Panc1 (cell line): ENCODE data around the gene GRM2. TPM values are rescaled to one million over a fixed set of nuclear protein-coding genes. Genes with fewer than 3 reads are reported as not detected.

Experiments used
- ATAC-seq: fragments of 200-7000 bp; cut with Tn5 transposase; 2 replicates; pipeline ENCODE4 v1.9.1; 2020; ENCODE audit warnings: mild to moderate bottlenecking, moderate library complexity
- BruUV-seq: library from RNA; stranded (reverse); fragments of 400-500 nt; replicated peaks from 2 replicates; lab custom pipeline; 2021; lab: Mats Ljungman, UMichigan
- CTCF ChIA-PET: fragments of 300-600 bp; sonication (Branson Sonifier 250); formaldehyde crosslinking; loops from one replicate; lab custom pipeline; 2022; ENCODE audit warnings: antibody characterized with exemption; lab: Charles Lee
- POLR2A ChIA-PET: fragments of 300-600 bp; sonication (Branson Sonifier 250); formaldehyde crosslinking; loops from one replicate; lab custom pipeline; 2022; ENCODE audit warnings: antibody characterized with exemption; lab: Charles Lee
- DNase-seq: peaks from one replicate; pipeline ENCODE4 v3.0.0-alpha.2; 2010; ENCODE audit warnings: low read depth, low spot score
- H3K27ac ChIP-seq: 2 replicates; pipeline ENCODE4 v1.5.1; 2011; ENCODE audit warnings: mild to moderate bottlenecking, low read length, inconsistent platforms
- H3K27me3 ChIP-seq: fragments of 200-500 bp; sonication (Bioruptor generic); 2 replicates; pipeline ENCODE4 v1.6.0; 2014; ENCODE audit warnings: low read length, inconsistent platforms; ENCODE audit not compliant: control insufficient read depth, insufficient read depth
- H3K36me3 ChIP-seq: fragments of 200-500 bp; sonication (Bioruptor generic); 2 replicates; pipeline ENCODE4 v1.5.1; 2014; ENCODE audit warnings: inconsistent platforms, mild to moderate bottlenecking, low read length, moderate library complexity; ENCODE audit not compliant: control insufficient read depth, insufficient read depth
- H3K4me1 ChIP-seq: 2 replicates; pipeline ENCODE4 v1.5.1; 2011; ENCODE audit warnings: inconsistent platforms, mild to moderate bottlenecking, low read length, moderate library complexity; ENCODE audit not compliant: control insufficient read depth, insufficient read depth
- H3K4me3 ChIP-seq, 2 experiments: 2 replicates each; pipeline ENCODE4 v1.5.1; 2011 to 2012; ENCODE audit warnings: low read depth in 2 of 2, low read length in 2 of 2, mild to moderate bottlenecking in 2 of 2, inconsistent platforms in 1 of 2, moderate library complexity in 1 of 2
- H3K9me3 ChIP-seq: fragments of 200-500 bp; sonication (Bioruptor generic); 2 replicates; pipeline ENCODE4 v1.5.1; 2014; ENCODE audit warnings: low read depth, mild to moderate bottlenecking, inconsistent platforms, low read length, moderate library complexity; ENCODE audit not compliant: control insufficient read depth, insufficient read depth
- CTCF ChIP-seq: fragments of 450-650 bp; IDR thresholded peaks from 2 replicates; pipeline ENCODE4 v1.5.1; 2017; ENCODE audit warnings: mild to moderate bottlenecking
- POLR2AphosphoS5 ChIP-seq: IDR thresholded peaks from 2 replicates; pipeline ENCODE4 v1.6.1; 2012; ENCODE audit warnings: mild to moderate bottlenecking, low read depth, low read length, moderate library complexity
- REST ChIP-seq, 2 experiments: IDR thresholded peaks; 2 replicates each; pipeline ENCODE4 v1.6.1; 2011 to 2012; ENCODE audit warnings: low read depth in 2 of 2, control low read depth in 1 of 2, low read length in 1 of 2, mild to moderate bottlenecking in 1 of 2, moderate library complexity in 1 of 2; ENCODE audit not compliant: insufficient read depth in 1 of 2
- SIN3A ChIP-seq: IDR thresholded peaks from 2 replicates; pipeline ENCODE4 v1.6.1; 2012; ENCODE audit warnings: low read depth, mild to moderate bottlenecking, low read length, moderate library complexity, borderline replicate concordance; ENCODE audit not compliant: insufficient read depth
- TCF7L2 ChIP-seq: IDR thresholded peaks from 2 replicates; pipeline ENCODE4 v1.6.1; 2011; ENCODE audit warnings: mild to moderate bottlenecking, low read depth, low read length, inconsistent platforms
- in situ Hi-C: cut with HindIII; loops from 2 replicates; pipeline ENCODE4 v1.10.0; 2016; ENCODE audit warnings: low sequenced_read_pairs, low pct_unique_long_range_greater_than_20kb
- intact Hi-C: fragments of 100-400 bp; cut with micrococcal nuclease; formaldehyde crosslinking; loops from one replicate; pipeline ENCODE4 v1.10.0; 2022; ENCODE audit not compliant: unreplicated experiment
- total RNA-seq: library from RNA; stranded (reverse); gene quantifications from one replicate; pipeline ENCODE4 v1.2.1, GENCODE V29; 2021; ENCODE audit not compliant: unreplicated experiment

GRM2 gene
- total RNA-seq, 1 experiment from 2014 or later = 0.21 TPM

GRCh38 chr3:51711352-51712037, 4.6 kb downstream of the GRM2 start:
- DNase-seq = no peak
- BruUV-seq = no TSS peak
- ChIA-PET CTCF (no interaction called here), POLR2A (no interaction called here)
- Histone ChIP-seq H3K27ac (no peak overlapping the region), H3K27me3 (no peaks in the 10 kb centered on the region; the same call in 1 of the 2 replicates), H3K4me1 (no peaks in the 10 kb centered on the region), H3K9me3 (no peaks in the 10 kb centered on the region), H3K36me3 (no peaks in the 10 kb centered on the region), H3K4me3 (no peak overlapping the region)
- ATAC-seq = no peak
- no peak for TF ChIP-seq POLR2AphosphoS5
- TF ChIP-seq CTCF = no peak
- TF ChIP-seq TCF7L2 = no peak
- TF ChIP-seq REST (IDR thresholded peaks at IDR 0.05; ENCODE audit: insufficient read depth in 1 of 2, low read depth in 2 of 2, low read length in 1 of 2) = no peak
- no peak for TF ChIP-seq SIN3A
- intact Hi-C loops = no loop called here
- in situ Hi-C loops = no loop called here

GRCh38 chr3:51712038-51712420, 5.2 kb downstream of the GRM2 start:
- BruUV-seq = no TSS peak
- Histone ChIP-seq H3K36me3 (no peaks in the 10 kb centered on the region), H3K27ac (no peak overlapping the region), H3K4me3 (no peak overlapping the region), H3K9me3 (no peaks in the 10 kb centered on the region), H3K4me1 (no peaks in the 10 kb centered on the region), H3K27me3 (no peaks in the 10 kb centered on the region; the same call in 1 of the 2 replicates)
- intact Hi-C loops = no loop called here
- no peak for ATAC-seq
- ChIA-PET CTCF (no interaction called here), POLR2A (no interaction called here)
- in situ Hi-C loops = no loop called here
- DNase-seq = no peak
- TF ChIP-seq TCF7L2 = no peak

- ATAC-seq (no peak), DNase-seq (no peak)
- no TSS peak for BruUV-seq
- in situ Hi-C loops = no loop called here
- intact Hi-C loops = no loop called here
- H3K9me3 ChIP-seq = no peaks in the 10 kb centered on the region
- TF ChIP-seq TCF7L2 = no peak
- no peak for TF ChIP-seq CTCF
- no peak for TF ChIP-seq SIN3A
- no peak for TF ChIP-seq REST (IDR thresholded peaks at IDR 0.05; ENCODE audit: insufficient read depth in 1 of 2, low read depth in 2 of 2, low read length in 1 of 2)
- no peak for TF ChIP-seq POLR2AphosphoS5
- no peaks in the 10 kb centered on the region; the same call in 1 of the 2 replicates for H3K27me3 ChIP-seq
- ChIA-PET POLR2A (no interaction called here), CTCF (no interaction called here)
- no peak overlapping the region for H3K27ac ChIP-seq
- H3K4me1 ChIP-seq = no peaks in the 10 kb centered on the region
- H3K4me3 ChIP-seq = no peak overlapping the region
- no peaks in the 10 kb centered on the region for H3K36me3 ChIP-seq
These were observed 5.7 kb downstream of the GRM2 start for GRCh38 chr3:51712511-51712931.
